Activated CD4-positive, alpha-beta T cell treated with anti-CD3 and anti-CD28 coated beads, Interleukin-2, Interleukin-6, amounts not matched to agents 100 ng/mL and 50 ng/mL, durations not matched to agents 16 hours and 8 hours (primary cell): ENCODE measurements around the gene OR52W1.

Source experiments
- DNase-seq: peaks from one replicate; pipeline ENCODE4 v3.0.0-alpha.2; 2020

OR52W1 gene, protein sequence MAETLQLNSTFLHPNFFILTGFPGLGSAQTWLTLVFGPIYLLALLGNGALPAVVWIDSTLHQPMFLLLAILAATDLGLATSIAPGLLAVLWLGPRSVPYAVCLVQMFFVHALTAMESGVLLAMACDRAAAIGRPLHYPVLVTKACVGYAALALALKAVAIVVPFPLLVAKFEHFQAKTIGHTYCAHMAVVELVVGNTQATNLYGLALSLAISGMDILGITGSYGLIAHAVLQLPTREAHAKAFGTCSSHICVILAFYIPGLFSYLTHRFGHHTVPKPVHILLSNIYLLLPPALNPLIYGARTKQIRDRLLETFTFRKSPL

DNA sequence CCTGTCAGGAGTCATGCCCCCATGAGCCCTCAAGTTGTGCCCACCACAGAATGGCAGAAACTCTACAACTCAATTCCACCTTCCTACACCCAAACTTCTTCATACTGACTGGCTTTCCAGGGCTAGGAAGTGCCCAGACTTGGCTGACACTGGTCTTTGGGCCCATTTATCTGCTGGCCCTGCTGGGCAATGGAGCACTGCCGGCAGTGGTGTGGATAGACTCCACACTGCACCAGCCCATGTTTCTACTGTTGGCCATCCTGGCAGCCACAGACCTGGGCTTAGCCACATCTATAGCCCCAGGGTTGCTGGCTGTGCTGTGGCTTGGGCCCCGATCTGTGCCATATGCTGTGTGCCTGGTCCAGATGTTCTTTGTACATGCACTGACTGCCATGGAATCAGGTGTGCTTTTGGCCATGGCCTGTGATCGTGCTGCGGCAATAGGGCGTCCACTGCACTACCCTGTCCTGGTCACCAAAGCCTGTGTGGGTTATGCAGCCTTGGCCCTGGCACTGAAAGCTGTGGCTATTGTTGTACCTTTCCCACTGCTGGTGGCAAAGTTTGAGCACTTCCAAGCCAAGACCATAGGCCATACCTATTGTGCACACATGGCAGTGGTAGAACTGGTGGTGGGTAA, at the start of gene OR52W1:
Gene OR52W1, plus strand, starts transcription at position 51 of the 637 bp plus-strand sequence. Its CDS starts 0 bp downstream, at position 51.
- DNase-seq: no peak

GRCh38 chr11:6151117-6151516, 47.9 kb upstream of the OR52W1 start:
- no peak for DNase-seq

DNA sequence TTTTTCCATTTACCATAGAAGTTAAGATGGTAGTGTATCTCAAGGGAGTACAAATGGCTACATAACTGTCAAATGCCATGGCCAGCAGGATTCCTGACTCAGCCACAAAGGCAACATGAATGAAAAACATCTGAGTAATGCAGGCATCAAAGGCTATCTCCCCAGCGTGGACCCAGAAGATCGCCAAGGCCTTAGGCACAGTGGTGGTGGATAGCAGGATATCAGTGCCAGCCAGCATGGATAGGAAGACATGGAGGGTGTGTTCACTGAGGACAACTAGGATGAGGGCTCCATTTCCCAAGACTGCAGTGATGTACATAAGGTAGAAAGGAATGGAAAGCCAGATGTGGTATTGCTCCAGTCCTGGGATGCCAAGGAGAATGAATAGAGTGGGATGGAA, 46.9 kb upstream of the OR52W1 start:
- no peak for DNase-seq

GRCh38 chr11:6156628-6157359, 42.2 kb upstream of the OR52W1 start:
- DNase-seq: no peak

- no peak for DNase-seq
Observed at GRCh38 chr11:6170226-6170625, 28.8 kb upstream of the OR52W1 start, which contains the start of gene OR52B2. Gene OR52B2, minus strand, starts transcription at chr11:6170326. Its CDS starts 0 bp downstream, at chr11:6170326.

DNA sequence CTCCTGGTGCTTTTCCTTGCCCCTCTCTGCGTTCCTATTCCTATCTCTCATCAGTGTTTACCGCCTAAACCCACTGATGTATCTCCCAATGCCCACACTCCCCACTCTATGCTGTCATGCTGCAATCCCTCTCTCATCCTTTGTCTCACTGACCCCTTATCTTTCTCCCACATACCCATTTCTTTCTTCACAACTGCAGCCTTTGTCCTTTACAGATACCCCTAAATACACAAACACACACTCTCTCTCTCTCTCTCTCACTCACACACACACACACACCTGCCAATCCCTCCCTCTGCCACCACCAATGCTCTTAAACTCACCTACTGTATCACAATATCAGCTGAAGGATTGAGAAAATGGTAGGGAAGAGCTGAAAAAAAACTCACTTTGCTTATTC, 23.6 kb upstream of the OR52W1 start:
- no peak for DNase-seq

DNA sequence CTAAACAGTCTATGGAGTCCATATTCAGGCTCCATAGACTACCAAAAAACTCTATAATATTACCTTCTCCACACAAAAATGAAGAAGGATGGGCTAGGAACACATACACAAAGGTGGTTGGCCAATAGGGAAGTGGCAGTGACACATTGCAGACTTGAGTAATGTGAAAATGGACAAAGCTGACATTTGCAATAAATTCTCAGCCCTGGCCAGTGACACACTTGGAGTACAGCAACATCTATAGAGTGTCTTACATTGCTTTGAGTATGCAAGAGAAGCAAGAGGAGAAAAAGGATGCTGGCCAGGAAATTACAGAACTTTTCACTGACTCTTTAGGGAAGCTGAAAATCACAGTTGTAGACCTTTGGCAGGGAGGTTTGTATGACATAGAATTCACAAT, 7.3 kb upstream of the OR52W1 start:
- DNase-seq: no peak

GRCh38 chr11:6194065-6194581, 4.9 kb upstream of the OR52W1 start:
- DNase-seq: no peak

- peak; percentile 57 for DNase-seq
Observed at GRCh38 chr11:6196396-6196795, 2.6 kb upstream of the OR52W1 start.

GRCh38 chr11:6197466-6198200, 1.4 kb upstream of the OR52W1 start:
- no peak for DNase-seq

- peak; percentile 20 for DNase-seq
Observed at GRCh38 chr11:6200975-6201374, 2.0 kb downstream of the OR52W1 start.

GRCh38 chr11:6201481-6201880, 2.5 kb downstream of the OR52W1 start:
- DNase-seq: peak; percentile 44

- DNase-seq: no peak
Observed at GRCh38 chr11:6202041-6202440, 3.0 kb downstream of the OR52W1 start.

GRCh38 chr11:6203327-6203726, 4.3 kb downstream of the OR52W1 start:
- peak; percentile 41 for DNase-seq

- no peak for DNase-seq
Observed at GRCh38 chr11:6204706-6205105, 5.7 kb downstream of the OR52W1 start.

DNA sequence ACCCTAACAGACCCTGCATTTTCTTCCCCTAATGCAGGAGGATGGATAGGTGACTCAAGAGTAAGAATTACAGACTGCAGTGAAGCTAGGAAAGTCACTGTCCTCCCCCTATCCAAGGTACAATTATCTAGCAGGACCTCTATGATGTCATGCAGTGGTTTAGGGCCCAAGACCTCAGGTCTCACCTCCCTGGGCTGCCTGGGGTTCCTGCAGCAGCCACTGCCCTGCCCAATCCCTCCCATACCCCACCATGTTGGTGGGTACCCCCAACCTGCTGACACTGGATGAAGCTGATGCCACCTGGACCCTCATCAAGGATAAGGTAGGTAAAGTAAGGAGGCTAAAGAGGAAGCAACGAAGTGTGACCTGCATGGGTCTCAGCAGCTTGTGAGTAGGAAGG, 6.3 kb downstream of the OR52W1 start, which contains the start of gene C11orf42:
Gene C11orf42, plus strand, starts transcription at position 192 of the 400 bp plus-strand sequence. Its CDS starts 59 bp downstream, at position 251.
- DNase-seq: no peak

- no peak for DNase-seq
Observed at GRCh38 chr11:6206456-6207180, 7.6 kb downstream of the OR52W1 start.

DNA sequence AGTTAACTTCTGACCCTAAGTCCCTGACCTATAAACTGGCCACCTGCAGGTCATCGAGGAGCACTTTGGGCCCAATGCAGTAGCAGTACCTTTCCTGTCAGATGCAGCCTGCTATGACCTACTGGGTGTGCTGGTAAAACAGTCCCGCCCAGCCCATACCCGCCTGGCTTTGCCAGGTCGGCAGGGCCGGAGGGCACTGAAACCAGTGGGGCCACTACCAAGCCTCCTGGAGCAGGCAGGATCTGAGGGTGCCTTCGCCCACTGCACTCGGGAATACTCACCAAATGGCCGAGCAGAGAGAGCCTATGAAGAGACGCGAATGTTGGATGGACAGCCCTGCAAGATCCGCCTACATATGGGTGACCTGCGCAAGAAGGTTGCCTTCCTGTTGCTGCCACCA, 10.8 kb downstream of the OR52W1 start:
- DNase-seq: no peak

GRCh38 chr11:6210274-6210955, 11.4 kb downstream of the OR52W1 start:
- no peak for DNase-seq

DNA sequence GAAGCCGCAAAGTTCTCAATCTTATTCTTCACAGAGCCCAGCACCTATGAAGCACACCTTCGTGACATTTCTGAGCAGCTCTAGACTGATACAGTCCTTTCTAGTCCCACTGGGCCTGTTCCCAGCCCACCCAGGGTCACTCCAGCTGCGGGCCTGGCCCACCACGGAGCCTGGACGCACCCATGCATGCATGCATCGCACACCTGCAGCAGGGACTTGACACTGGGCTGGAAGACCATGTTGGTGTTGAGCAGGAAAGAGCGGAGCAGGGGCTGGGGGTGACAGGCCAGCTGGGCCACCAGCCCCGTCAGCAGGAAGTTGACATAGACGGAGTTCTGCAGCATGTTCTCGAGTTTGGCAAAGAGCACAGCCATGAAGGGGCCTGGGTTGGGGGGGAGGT, 15.5 kb downstream of the OR52W1 start:
- DNase-seq: no peak

- no peak for DNase-seq
Observed at GRCh38 chr11:6216501-6216900, 17.5 kb downstream of the OR52W1 start.
